Measurements from ENCODE around the gene CYP3A7. TPM values are rescaled to one million over a fixed set of nuclear protein-coding genes. Genes with fewer than 3 reads are reported as not detected.

The CYP3A7 gene
- total RNA-seq, 1 experiment from 2014 or later: not detected

DNA sequence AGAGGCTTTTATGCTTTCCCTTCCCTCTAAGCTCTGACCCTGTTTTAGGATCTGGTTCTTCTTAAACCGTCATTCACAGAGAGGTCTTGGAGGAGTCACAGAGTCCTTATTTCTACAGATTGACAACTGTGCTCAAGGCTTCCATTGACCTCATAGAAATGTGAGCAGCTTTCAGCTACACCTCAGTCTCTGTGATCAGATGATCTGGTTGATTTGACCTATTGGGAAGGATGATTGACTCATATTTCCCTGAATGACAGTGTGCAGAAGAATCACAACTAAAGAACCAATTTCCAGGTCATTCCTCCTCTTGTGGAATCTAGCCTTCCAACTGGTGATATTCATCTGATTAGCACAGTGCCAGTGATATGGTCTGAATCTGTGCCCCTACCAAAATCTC, 45.6 kb upstream of the CYP3A7 start:
- no peak overlapping the region for H2BK15ac ChIP-seq (ENCODE audit: low read depth, low read length)
- H3K4ac ChIP-seq (ENCODE audit: low read depth, low read length): no peak overlapping the region
- H3K23me2 ChIP-seq (ENCODE audit: insufficient read length, low read depth, low read length, poor library complexity, severe bottlenecking): no peaks in the 10 kb centered on the region
- Mint-ChIP-seq H3K4me1 (peaks cover 0 to 5% of the 10 kb centered on the region in 2 experiments; a peak in 2 of 4 replicates), H3K27me3 (ENCODE audit: low read depth) (peaks cover 7% of the 10 kb centered on the region), H3K9me3 (no peaks in the 10 kb centered on the region), H3K27ac (no peak overlapping the region), H3K36me3 (ENCODE audit: insufficient read depth in 1 of 3, low read depth in 3 of 3) (no peaks in the 10 kb centered on the region), H3K4me3 (no peak overlapping the region)
- no peak overlapping the region for H4K8ac ChIP-seq (replicated peaks; ENCODE audit: insufficient read length, low read depth, low read length)
- no peak overlapping the region for H3K23ac ChIP-seq (ENCODE audit: insufficient read length, low read depth, low read length)
- no peak for DNase-seq
- H3K79me1 ChIP-seq (ENCODE audit: insufficient read depth, low read depth, low read length, poor library complexity, severe bottlenecking): no peaks in the 10 kb centered on the region
- no CpG with 5 or more reads among the region's 1 CpG for WGBS (ENCODE audit: extremely low coverage, insufficient read length, low lambda C conversion rate)
- H2BK12ac ChIP-seq (ENCODE audit: insufficient read length, low read depth, low read length): no peak overlapping the region
- no peak overlapping the region for H3K18ac ChIP-seq (ENCODE audit: insufficient read length, low read depth, low read length)
- no peak overlapping the region for H3K9ac ChIP-seq (ENCODE audit: extremely low read depth, insufficient read length, low read length)
- no peak overlapping the region for H2BK120ac ChIP-seq (ENCODE audit: low read depth, low read length, poor library complexity, severe bottlenecking)
- H3K9me3 ChIP-seq (ENCODE audit: control insufficient read depth, low read depth, low read length): no peaks in the 10 kb centered on the region
- H3K4me2 ChIP-seq (ENCODE audit: insufficient read depth, insufficient read length, low read length): no peak overlapping the region
- H4K91ac ChIP-seq (ENCODE audit: insufficient read length, low read depth, low read length): no peak overlapping the region
- no peak overlapping the region for H3T11ph ChIP-seq (ENCODE audit: low read length)
- H3K56ac ChIP-seq (ENCODE audit: insufficient read length, low read depth, low read length): no peak overlapping the region
- H3K27me3 ChIP-seq (ENCODE audit: insufficient read depth, low read length): no peaks in the 10 kb centered on the region
- no peak overlapping the region for H2AK5ac ChIP-seq (ENCODE audit: insufficient read length, low read length)
- H4K5ac ChIP-seq (ENCODE audit: insufficient read length, low read depth, low read length): no peak overlapping the region
- no peaks in the 10 kb centered on the region; the same call in 1 of the 2 replicates for H3K4me1 ChIP-seq (ENCODE audit: insufficient read depth, low read length)
- no peak overlapping the region for H3K14ac ChIP-seq (ENCODE audit: insufficient read depth, low read length)
- H3K27ac ChIP-seq (ENCODE audit: insufficient read length, low read depth, low read length): no peak overlapping the region
- no peak for TF ChIP-seq CTCF (conservative IDR thresholded peaks at IDR 0.05)
- no peaks in the 10 kb centered on the region for H3K79me2 ChIP-seq (ENCODE audit: insufficient read depth, low read length)
- H4K20me1 ChIP-seq (ENCODE audit: control insufficient read depth, insufficient read depth, insufficient read length): no peaks in the 10 kb centered on the region
- no peak overlapping the region for H2BK5ac ChIP-seq (ENCODE audit: insufficient read length, low read length)
- H2BK20ac ChIP-seq (ENCODE audit: low read depth, low read length, poor library complexity, severe bottlenecking): no peak overlapping the region
- no peak overlapping the region for H2AFZ ChIP-seq (ENCODE audit: low read length)

All from H9 (cell line).